ENCODE data around the gene RNF186.

- TF ChIP-seq EP300 (IDR thresholded peaks at IDR 0.05; ENCODE audit: low read depth) (no peak), CTCF (IDR thresholded peaks at IDR 0.05) (no peak)
These were observed 41.6 kb downstream of the RNF186 start for GRCh38 chr1:19773485-19773884.

Measured in transverse colon (tissue), 3 donors.